ENCODE results near the gene DENND5A.
"Not testable (repeated sequence)": the region's sequence is repeated elsewhere in the genome, so short reads cannot be mapped to it uniquely, and the experiment has no call there.

Gene DENND5A

GRCh38 chr11:9138133-9138453 is 127.1 kb downstream of the DENND5A start:
- no peak for DNase-seq (ENCODE audit: low spot score)

GRCh38 chr11:9137293-9138132 is 127.6 kb downstream of the DENND5A start:
- peak; percentile 65 for DNase-seq (ENCODE audit: low spot score)

DNA sequence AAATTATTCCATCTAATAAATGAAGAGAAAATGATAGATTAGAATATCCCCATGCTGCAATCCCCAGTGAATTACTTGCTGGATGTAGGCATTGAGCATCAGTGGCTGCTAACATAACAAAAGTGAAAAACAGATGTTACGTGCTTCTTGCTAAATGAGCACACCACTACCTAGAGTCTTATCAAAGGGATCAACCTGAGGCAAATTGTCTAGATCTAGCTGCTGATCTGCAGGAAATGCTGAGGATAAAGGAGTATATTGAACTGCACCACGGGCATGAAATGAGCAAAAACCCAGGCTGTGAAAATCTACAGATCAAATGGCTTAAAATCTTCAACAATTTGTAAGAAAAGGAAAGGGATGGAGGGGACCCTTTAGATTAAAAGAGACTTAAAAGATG is 128.4 kb downstream of the DENND5A start:
- no peak for DNase-seq (ENCODE audit: low spot score)

DNA sequence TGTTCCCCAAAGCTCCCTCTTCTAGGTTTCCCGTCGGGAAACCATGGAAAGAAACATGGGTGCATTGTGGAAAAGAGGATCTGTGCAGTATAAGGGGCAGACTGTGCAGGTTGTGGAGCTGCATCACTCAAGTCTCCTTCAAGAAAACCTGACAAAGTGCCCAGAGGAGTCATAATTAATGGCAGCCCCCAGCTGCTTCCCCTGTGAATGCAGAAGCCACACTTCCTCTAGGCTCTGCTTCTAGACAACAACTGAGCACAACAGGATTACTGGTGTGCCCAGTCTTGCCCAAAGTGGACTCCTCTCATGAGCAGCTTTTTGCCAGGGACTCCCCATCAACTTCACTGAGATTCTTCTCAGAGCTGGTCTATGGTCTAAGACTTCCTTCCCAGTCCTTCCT is 131.2 kb downstream of the DENND5A start:
- DNase-seq (ENCODE audit: low spot score): no peak

DNA sequence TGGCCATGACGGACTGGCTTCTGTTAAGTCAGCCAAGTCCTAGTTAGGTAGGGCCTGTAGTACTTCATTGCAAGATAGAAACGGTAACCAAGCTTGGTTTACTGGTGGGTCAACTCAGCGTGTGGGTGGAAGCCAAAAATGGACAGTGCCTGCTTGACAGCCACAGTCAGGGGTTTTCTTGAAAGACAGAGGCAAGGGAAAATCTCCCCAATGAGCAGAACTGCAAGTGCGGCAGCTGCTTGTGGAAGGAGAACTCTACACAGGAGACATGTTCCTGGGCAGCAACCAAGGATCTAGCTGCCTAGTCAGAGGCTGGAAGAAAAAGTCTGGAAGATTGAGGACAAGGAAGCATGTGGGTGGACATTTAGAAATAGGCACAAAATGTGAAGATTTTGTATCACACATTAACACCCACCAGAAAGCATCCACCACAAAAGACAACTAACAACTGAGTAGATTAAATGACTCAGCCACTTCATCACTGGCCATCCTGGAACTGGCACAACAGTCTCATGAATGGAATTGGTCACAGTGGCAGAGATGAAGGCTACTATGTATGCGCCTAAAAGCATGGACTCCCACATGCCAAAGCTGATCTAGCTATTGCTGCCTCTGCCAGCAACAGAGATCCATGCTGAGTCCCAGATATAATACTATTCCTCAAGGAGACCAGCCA is 132.8 kb downstream of the DENND5A start:
- DNase-seq (ENCODE audit: low spot score): no peak

- DNase-seq (ENCODE audit: low spot score): peak; percentile 20
Measured at GRCh38 chr11:9130297-9130696, 134.9 kb downstream of the DENND5A start.

DNA sequence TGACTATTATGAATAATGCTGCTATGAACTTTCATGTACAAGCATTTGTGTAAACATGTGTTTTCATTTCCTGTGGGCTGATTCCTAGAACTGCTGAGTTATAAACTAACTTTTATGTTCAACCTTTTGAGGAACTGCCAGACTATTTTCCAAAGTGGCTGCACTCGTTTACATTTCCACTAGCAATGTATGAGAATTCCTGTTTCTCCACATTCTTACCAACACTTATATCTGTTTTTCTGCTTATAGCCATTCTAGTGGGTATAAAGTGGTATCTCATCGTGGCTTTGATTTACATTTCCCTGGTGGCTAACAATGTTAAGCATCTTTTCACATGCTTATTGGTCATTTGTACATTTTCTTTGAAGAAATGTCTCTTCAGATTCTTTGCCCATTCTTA is 138.5 kb downstream of the DENND5A start:
- no peak for DNase-seq (ENCODE audit: low spot score)

DNA sequence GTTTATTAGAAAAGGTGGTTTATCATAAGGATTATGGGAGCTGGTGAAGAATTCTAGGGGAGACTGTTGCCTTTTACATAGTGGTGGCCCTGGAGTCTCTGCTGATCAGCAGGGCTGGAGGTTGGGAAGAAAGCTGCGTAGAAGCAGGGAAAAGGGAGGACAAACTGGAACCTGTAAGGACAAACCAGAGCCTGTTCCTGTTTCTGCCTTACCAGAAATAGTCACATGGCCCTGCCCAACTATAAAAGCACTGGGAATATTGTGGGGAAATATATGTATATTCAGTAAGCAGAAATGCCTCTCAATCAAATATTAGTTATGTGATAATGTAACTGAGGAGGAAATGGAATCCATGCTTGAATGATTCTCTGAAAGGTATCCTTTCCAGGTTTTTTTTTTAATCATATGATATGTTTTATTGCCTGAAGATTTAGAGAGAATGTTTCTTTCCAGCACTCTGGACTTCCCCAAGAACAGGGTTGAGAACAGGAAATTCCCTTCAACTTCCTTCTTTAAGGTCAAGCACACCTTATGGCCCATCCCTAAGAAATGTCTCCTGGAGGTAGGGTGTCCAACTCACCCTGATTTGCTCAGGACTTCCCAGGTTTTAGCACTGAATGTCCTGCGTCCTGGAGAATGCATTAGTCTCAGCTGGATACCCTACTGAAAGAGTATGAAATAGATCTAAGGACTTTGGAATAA is 139.8 kb downstream of the DENND5A start:
- no peak for DNase-seq (ENCODE audit: low spot score)

DNA sequence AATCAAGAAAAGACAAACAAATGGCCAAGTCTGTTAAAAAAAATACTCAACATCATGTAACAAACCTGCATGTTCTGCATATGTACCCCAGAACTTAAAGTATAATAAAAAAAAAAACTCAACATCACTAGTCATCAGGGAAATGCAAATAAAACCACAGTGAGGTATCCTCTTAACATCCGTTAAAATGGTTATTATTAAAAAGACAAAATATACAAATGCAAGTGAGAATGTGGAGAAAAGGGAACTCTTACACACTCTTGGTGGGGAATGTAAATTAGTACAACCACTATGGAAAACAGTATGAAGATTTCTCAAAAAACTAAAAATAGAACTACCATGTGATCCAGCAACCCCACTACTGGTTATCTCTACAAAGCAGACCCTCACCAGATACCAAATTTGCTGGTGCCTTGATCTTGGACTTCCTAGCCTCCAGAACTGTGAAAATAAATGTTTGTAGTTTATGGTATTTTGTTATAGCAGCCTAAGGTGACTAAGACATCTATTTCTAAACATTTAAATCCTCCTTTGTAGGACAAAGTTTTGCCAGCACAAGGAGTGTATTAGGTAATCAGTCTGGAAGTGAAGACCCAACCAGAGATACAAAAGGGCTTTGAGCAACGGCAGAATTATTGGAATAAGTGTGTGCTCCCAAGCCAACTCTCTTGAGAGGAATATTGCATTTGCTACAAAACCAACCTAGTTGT is 141.4 kb downstream of the DENND5A start:
- DNase-seq (ENCODE audit: low spot score): no peak

DNA sequence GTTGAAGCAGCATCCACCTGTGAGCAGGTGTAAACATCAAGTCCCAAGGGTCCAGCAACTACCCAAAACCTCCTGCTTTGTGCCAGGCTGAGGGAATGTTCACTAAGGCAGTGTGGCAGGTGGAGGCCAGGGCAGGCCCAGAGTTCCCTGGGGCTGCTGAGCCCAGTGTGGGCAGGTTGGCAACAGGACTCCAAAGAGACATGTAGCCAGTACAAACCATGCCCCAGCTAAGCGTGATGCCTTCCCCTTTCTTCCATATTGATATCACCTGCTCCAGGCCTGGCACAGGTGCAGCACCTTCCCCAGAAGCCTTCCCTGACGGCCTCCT is 143.7 kb downstream of the DENND5A start:
- no peak for DNase-seq (ENCODE audit: low spot score)

DNA sequence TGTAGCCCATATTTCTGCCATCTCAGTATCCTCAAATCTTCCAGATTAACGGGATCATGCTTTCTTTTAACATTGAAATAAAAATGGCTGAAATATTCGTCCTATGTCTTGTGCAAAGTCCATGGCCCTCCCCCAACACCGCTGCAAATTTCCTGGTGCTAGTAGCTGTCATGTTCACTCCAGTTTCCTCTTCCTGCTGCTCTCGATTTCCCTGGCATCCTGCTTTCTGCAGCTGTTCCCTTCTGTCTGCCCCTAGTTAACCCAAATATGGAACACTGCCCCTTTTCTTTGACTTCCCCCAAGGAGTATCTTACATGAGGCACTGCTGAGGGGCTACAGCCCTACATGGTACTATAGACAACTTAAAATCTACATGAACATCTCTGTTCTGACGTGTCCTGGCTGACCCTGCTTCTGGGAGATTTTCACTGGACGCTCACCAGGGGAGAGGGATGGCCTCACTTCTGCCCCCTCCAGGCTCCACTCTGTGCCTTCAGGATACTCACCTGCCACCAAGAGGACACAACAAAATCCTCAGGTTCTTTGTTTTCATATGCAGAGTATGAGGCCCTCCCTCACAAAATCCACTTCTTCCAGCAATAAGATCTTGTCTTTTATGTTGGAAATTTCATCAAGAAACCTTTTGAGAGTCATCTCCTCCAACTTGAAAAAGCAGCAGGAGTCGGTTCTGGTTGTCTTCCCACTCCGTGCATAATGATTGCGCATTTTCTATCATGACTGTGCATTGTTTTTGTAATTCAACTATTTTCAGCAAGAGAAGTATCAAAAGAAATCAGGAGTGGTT is 144.3 kb downstream of the DENND5A start:
- DNase-seq (ENCODE audit: low spot score): no peak

- no peak for DNase-seq (ENCODE audit: low spot score)
Measured at GRCh38 chr11:9118277-9118676, 146.9 kb downstream of the DENND5A start.

GRCh38 chr11:9112075-9112474 is 153.1 kb downstream of the DENND5A start:
- DNase-seq (ENCODE audit: low spot score): no peak

DNA sequence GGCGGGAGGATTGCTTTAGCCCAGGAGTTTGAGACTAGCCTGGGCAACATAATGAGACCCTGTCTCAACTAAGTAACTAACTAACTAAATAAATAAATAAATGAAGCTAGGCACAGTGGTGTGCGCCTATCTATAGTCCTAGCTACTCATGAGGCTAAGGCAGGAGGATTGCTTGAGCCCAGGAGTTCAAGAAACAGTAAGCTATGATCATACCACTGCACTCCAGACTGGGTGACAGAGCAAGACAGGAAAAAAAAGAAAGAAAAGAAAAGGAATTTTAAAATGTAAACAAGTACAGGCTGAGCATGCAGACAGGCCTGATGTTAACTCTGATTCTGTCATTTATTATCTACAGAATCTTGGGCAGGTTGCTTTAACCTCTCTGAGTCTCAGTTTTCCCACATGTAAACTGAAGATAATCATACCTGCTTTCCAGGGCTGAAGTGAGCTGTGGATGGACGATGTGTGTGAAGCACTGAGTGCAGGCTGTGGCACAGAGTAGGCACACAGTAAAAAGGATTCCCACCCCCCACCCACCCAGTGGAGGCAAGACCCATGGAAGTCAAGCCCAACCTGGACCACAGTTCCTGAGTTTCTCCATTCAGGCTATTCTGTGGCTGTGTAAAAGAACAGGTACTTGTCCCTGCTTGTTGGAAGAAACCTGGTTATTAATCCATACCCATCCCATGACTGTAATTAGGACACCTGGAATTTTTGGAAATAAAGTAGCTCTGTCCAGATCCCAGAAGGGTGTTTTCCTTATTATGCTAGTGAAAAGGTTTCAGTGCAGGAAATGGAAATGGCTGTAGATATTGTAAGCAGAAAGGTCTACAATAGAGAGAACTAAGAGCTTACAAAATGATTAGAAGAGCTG is 155.1 kb downstream of the DENND5A start:
- DNase-seq (ENCODE audit: low spot score): no peak

DNA sequence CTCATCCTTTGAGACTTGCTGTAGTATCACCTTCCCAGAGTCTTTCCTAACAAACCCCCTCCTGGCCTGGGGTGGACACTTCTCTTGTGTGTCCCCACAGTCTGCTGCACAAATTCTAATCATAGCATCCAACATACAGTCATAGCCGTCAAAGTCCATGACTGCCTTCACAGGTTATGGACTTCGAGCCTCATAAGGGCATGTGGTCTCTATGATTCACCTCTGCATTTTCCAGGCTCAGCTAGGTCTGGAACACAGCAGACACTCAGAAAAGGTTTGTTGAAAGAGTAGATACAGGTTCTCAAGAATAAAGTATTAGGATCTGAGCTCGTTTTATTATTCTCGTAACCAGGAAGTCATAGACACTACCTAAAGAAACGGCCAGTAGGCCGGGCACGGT is 160.6 kb downstream of the DENND5A start:
- DNase-seq (ENCODE audit: low spot score): no peak

DNA sequence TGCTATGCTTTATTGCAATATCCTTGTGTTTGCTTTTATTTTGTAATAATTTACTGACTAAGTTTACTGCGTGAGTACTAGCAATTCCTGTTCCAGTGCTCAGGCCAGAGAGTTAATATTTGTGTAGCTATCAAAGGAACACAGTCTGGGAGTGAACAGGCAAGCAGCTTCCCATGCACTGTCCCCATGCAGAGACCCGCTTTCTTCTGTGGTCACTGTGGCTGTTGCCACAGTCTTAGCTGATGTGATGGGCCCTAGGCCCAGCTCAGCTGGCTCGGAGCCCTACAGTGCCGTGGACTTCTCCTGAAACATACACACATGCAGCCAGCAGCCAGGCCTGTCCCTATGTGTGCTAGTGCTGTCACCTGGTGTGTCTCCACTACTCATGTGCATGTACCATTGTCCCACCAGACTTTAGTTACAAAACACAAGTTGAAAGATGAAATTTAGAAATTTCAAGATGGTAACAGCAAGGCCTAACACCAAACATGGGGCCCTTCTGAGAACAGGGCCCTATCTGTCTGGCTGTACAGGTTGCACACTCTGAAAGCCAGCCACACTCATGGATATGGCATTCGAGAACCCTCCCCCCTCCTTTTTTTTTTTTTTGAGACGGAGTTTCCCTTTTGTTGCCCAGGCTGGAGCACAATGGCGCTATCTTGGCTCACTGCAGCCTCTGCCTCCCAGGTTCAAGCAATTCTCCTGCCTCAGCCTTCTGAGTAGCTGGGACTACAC is 161.4 kb downstream of the DENND5A start:
- DNase-seq (ENCODE audit: low spot score): no peak

- no peak for DNase-seq (ENCODE audit: low spot score)
Measured at GRCh38 chr11:9099617-9100016, 165.5 kb downstream of the DENND5A start.

DNA sequence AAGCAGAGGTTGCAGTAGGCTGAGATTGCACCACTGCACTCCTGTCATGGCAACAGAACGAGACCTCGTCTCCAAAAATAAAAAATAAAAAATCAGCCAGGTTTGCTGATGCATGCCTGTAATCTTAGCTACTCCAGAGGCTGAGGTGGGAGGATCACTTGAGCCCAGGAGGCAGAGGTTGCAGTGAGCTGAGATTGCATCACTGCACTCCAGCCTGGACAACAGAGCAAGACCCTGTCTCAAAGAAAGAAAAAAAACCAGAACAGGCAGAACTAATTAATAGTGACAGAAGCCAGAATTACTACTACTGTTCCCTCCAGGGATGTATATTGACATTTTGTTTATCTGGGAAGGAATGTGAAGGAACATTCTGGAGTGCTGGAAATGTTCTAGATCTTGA is 166.7 kb downstream of the DENND5A start:
- not testable (repeated sequence) for DNase-seq (ENCODE audit: low spot score)

GRCh38 chr11:9097186-9097943 is 167.8 kb downstream of the DENND5A start:
- not testable (repeated sequence) for DNase-seq (ENCODE audit: low spot score)
